H1 (cell line): ENCODE results near the gene CACNA1D. TPM values are rescaled to one million over a fixed set of nuclear protein-coding genes. Genes with fewer than 3 reads are reported as not detected.

Experiments
- CTCF ChIA-PET: fragments of 300-600 bp; sonication (Branson Sonifier 250); formaldehyde crosslinking; loops from one replicate; lab custom pipeline; 2021; ENCODE audit not compliant: partially characterized antibody; lab: Charles Lee
- POLR2A ChIA-PET: fragments of 300-600 bp; sonication (Branson Sonifier 250); formaldehyde crosslinking; loops from one replicate; lab custom pipeline; 2021; ENCODE audit warnings: inconsistent platforms; ENCODE audit not compliant: partially characterized antibody; lab: Charles Lee
- DNase-seq, 2 experiments: peaks; one replicate each; pipeline versions ENCODE4 v3.0.0 to v3.0.0-alpha.2; 2010 to 2022; ENCODE audit warnings: low spot score in 2 of 2, low read depth in 1 of 2, mixed read lengths in 1 of 2
- FAIRE-seq: peaks from 2 replicates; lab custom pipeline; 2011; peaks lifted over from hg19 to GRCh38; lab: Jason Lieb, UNC
- H2AFZ ChIP-seq: 2 replicates; pipeline ENCODE4 v1.8.1; 2012; ENCODE audit warnings: low read length, inconsistent platforms
- H2AK5ac ChIP-seq: 2 replicates; pipeline ENCODE4 v1.6.1; 2013; ENCODE audit warnings: low read depth, low read length
- H2BK120ac ChIP-seq: replicated peaks from 2 replicates; pipeline ENCODE3; 2013; ENCODE audit warnings: low read depth, low read length, inconsistent platforms
- H2BK12ac ChIP-seq: 2 replicates; pipeline ENCODE4 v1.6.1; 2013; ENCODE audit warnings: low read depth, low read length
- H2BK15ac ChIP-seq: 2 replicates; pipeline ENCODE4 v1.6.1; 2013; ENCODE audit warnings: low read length
- H2BK20ac ChIP-seq: 2 replicates; pipeline ENCODE4 v1.6.1; 2013; ENCODE audit warnings: low read length
- H2BK5ac ChIP-seq: 2 replicates; pipeline ENCODE4 v1.6.1; 2013; ENCODE audit warnings: low read depth, low read length
- H3K14ac ChIP-seq: 2 replicates; pipeline ENCODE4 v1.6.1; 2013; ENCODE audit warnings: inconsistent platforms; ENCODE audit not compliant: insufficient read length
- H3K18ac ChIP-seq: 2 replicates; pipeline ENCODE4 v1.6.1; 2013; ENCODE audit warnings: low read length; ENCODE audit errors: extremely low read depth
- H3K23ac ChIP-seq: 2 replicates; pipeline ENCODE4 v1.6.1; 2013; ENCODE audit warnings: inconsistent platforms; ENCODE audit not compliant: insufficient read length
- H3K23me2 ChIP-seq: 2 replicates; pipeline ENCODE4 v1.6.1; 2013; ENCODE audit warnings: low read depth, low read length
- H3K27ac ChIP-seq: 2 replicates; pipeline ENCODE4 v1.6.1; 2011; ENCODE audit warnings: low read depth, low read length, inconsistent platforms
- H3K27me3 ChIP-seq, 4 experiments: replicated peaks in 1 of 4; 1 replicate in 1 of 4; 2 replicates in 3 of 4; pipeline versions ENCODE4 v1.6.1 to v1.8.1; 2011 to 2013; ENCODE audit warnings: low read length in 3 of 4, mild to moderate bottlenecking in 3 of 4, inconsistent platforms in 2 of 4, mixed read lengths in 2 of 4, moderate library complexity in 1 of 4; ENCODE audit not compliant: control insufficient read depth in 3 of 4, insufficient read depth in 3 of 4; ENCODE audit errors: extremely low read depth in 1 of 4
- H3K36me3 ChIP-seq, 4 experiments: 2 replicates each; pipeline versions ENCODE4 v1.6.1 to v1.8.1; 2011 to 2013; ENCODE audit warnings: mild to moderate bottlenecking in 4 of 4, low read length in 3 of 4, moderate library complexity in 2 of 4, control low read depth in 1 of 4, inconsistent platforms in 1 of 4; ENCODE audit not compliant: insufficient read depth in 4 of 4, control insufficient read depth in 2 of 4
- H3K4ac ChIP-seq: replicated peaks from 2 replicates; pipeline ENCODE3; 2013; ENCODE audit warnings: low read length, low read depth, mixed read lengths, inconsistent platforms; ENCODE audit not compliant: insufficient read length
- H3K4me1 ChIP-seq, 4 experiments: replicated peaks in 1 of 4; 1 replicate in 1 of 4; 2 replicates in 3 of 4; pipeline versions ENCODE4 v1.6.1 to v1.8.1; 2011 to 2013; ENCODE audit warnings: low read length in 3 of 4, inconsistent platforms in 2 of 4, mixed read lengths in 1 of 4; ENCODE audit not compliant: insufficient read depth in 4 of 4, control insufficient read depth in 3 of 4
- H3K4me2 ChIP-seq, 2 experiments: 2 replicates each; pipeline versions ENCODE4 v1.6.1 to v1.8.1; 2011 to 2013; ENCODE audit warnings: low read depth in 2 of 2, low read length in 2 of 2, control low read depth in 1 of 2, inconsistent platforms in 1 of 2, mild to moderate bottlenecking in 1 of 2; ENCODE audit not compliant: insufficient read depth in 1 of 2
- H3K4me3 ChIP-seq, 4 experiments: fragments of 200-600, 300-600 bp in 1 of 4; sonication (generic), shearing (Covaris generic), sonication (Bioruptor Twin) in 1 of 4; 2 replicates each; pipeline versions ENCODE4 v1.5.1 to v1.8.1; 2011 to 2016; ENCODE audit warnings: low read length in 4 of 4, low read depth in 3 of 4, control low read depth in 2 of 4, inconsistent platforms in 2 of 4, mild to moderate bottlenecking in 2 of 4, mixed read lengths in 1 of 4, moderate library complexity in 1 of 4; ENCODE audit not compliant: insufficient read depth in 2 of 4; ENCODE audit errors: extremely low read depth in 1 of 4
- H3K56ac ChIP-seq: replicated peaks from 2 replicates; pipeline ENCODE3; 2013; ENCODE audit warnings: low read depth, mild to moderate bottlenecking, mixed read lengths, low read length, inconsistent platforms; ENCODE audit not compliant: insufficient read length
- H3K79me1 ChIP-seq: 2 replicates; pipeline ENCODE4 v1.6.1; 2013; ENCODE audit warnings: low read depth, low read length, control low read depth
- H3K79me2 ChIP-seq, 2 experiments: 2 replicates each; pipeline versions ENCODE4 v1.6.1 to v1.8.1; 2012 to 2013; ENCODE audit warnings: low read length in 2 of 2, mild to moderate bottlenecking in 2 of 2, inconsistent platforms in 1 of 2; ENCODE audit not compliant: insufficient read depth in 2 of 2, control insufficient read depth in 1 of 2
- H3K9ac ChIP-seq, 4 experiments: replicated peaks in 1 of 4; 1 replicate in 1 of 4; 2 replicates in 3 of 4; pipeline versions ENCODE4 v1.6.1 to v1.8.1; 2011 to 2013; ENCODE audit warnings: low read depth in 3 of 4, low read length in 3 of 4, control low read depth in 2 of 4, mild to moderate bottlenecking in 2 of 4, moderate library complexity in 2 of 4, inconsistent platforms in 1 of 4; ENCODE audit errors: extremely low read depth in 1 of 4
- H3K9me3 ChIP-seq, 2 experiments: 2 replicates each; pipeline versions ENCODE4 v1.6.1 to v1.8.1; 2012 to 2013; ENCODE audit warnings: mild to moderate bottlenecking in 2 of 2, moderate library complexity in 2 of 2, control low read depth in 1 of 2, inconsistent platforms in 1 of 2, low read depth in 1 of 2, low read length in 1 of 2, mixed read lengths in 1 of 2; ENCODE audit not compliant: insufficient read depth in 2 of 2
- H4K20me1 ChIP-seq, 2 experiments: replicated peaks in 1 of 2; 2 replicates each; pipeline versions ENCODE3 to v1.8.1; 2011 to 2013; ENCODE audit warnings: inconsistent platforms in 2 of 2, low read length in 2 of 2, mild to moderate bottlenecking in 1 of 2; ENCODE audit not compliant: insufficient read depth in 2 of 2, control insufficient read depth in 1 of 2
- H4K5ac ChIP-seq: 2 replicates; pipeline ENCODE4 v1.6.1; 2013; ENCODE audit warnings: low read length, low read depth, mixed read lengths, inconsistent platforms; ENCODE audit not compliant: insufficient read length
- H4K8ac ChIP-seq: 2 replicates; pipeline ENCODE4 v1.8.0; 2013; ENCODE audit warnings: mild to moderate bottlenecking, moderate library complexity, low read length, inconsistent platforms; ENCODE audit not compliant: insufficient read depth; ENCODE audit errors: extremely low read depth
- H4K91ac ChIP-seq: replicated peaks from 2 replicates; pipeline ENCODE3; 2013; ENCODE audit warnings: low read length, mixed read lengths, inconsistent platforms; ENCODE audit not compliant: insufficient read length
- ZNF274 ChIP-seq: IDR thresholded peaks from 2 replicates; pipeline ENCODE4 v1.7.0; 2012; ENCODE audit warnings: low read length, borderline replicate concordance; ENCODE audit errors: extremely low read depth
- WGBS, 2 experiments: shearing (Covaris generic) in 1 of 2; methylation state at CpG; one replicate each; pipeline versions ENCODE4 v1.1.6 to v1.1.7; 2013 to 2015; ENCODE audit warnings: low lambda C conversion rate in 2 of 2, mixed read lengths in 2 of 2, inconsistent platforms in 1 of 2, low coverage in 1 of 2, missing lambda C conversion rate in 1 of 2; ENCODE audit not compliant: insufficient replicate concordance in 2 of 2, insufficient coverage in 1 of 2, insufficient read length in 1 of 2; ENCODE audit errors: extremely low coverage in 1 of 2, missing lambda C conversion rate in 1 of 2; 5-methylcytosine and 5-hydroxymethylcytosine counted together
- polyA plus RNA-seq, 7 experiments: library from polyadenylated mRNA; depleted of rRNA in 3 of 7; stranded (reverse) in 5 of 7; unstranded in 2 of 7; fragments of >200 nt in 5 of 7; fragments of 200-250 nt in 2 of 7; gene quantifications; 1 replicate in 5 of 7; 2 replicates in 1 of 7; 4 replicates in 1 of 7; pipeline versions ENCODE4 v1.2.1 to v1.2.3, GENCODE V29; 2011 to 2013; ENCODE audit warnings: missing spikeins in 2 of 7, mixed read lengths in 2 of 7
- total RNA-seq: library from RNA; stranded (reverse); fragmentation: NEBNext Ultra II Directional; extraction: Animal tissue kit (Norgen Biotek cat#: 25700); gene quantifications from 2 replicates; pipeline ENCODE4 v1.2.1, GENCODE V29; 2021

CACNA1D gene
- total and polyA plus RNA-seq, 2 of the 8 experiments (the other 6 are each of a cell fraction or from before 2014, with no cell fraction given) = 2.0 to 2.9 TPM

DNA sequence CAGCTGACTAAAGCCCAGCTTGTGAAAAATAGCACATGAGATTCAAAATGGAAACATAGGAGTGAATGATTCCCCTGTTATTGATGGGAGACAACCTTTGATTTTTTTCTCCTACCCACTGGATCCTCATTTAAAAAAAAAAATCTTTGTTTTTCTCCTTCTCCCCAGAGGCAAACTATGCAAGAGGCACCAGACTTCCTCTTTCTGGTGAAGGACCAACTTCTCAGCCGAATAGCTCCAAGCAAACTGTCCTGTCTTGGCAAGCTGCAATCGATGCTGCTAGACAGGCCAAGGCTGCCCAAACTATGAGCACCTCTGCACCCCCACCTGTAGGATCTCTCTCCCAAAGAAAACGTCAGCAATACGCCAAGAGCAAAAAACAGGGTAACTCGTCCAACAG, 2.6 kb downstream of the CACNA1D start:
- no peak for TF ChIP-seq ZNF274
- Histone ChIP-seq H3K23ac (no peak overlapping the region), H2BK5ac (no peak overlapping the region), H2AK5ac (no peak overlapping the region), H3K4ac (no peak overlapping the region), H3K36me3 (no peaks in the 10 kb centered on the region), H3K27me3 (peaks cover 13 to 46% (median 38%) of the 10 kb centered on the region in 4 experiments), H4K8ac (no peak overlapping the region), H4K91ac (no peak overlapping the region), H2BK12ac (no peak overlapping the region), H3K79me1 (no peaks in the 10 kb centered on the region), H3K23me2 (peaks cover 16% of the 10 kb centered on the region; the same call in 1 of the 2 replicates), H3K14ac (no peak overlapping the region), H3K4me2 (no peak overlapping the region; a peak in 1 of 4 replicates), H3K4me3 (no peak overlapping the region), H4K20me1 (peaks cover 0 to 2% of the 10 kb centered on the region in 2 experiments), H3K79me2 (no peaks in the 10 kb centered on the region), H3K27ac (no peak overlapping the region), H2BK20ac (no peak overlapping the region), H2BK120ac (no peak overlapping the region), H3K9me3 (no peaks in the 10 kb centered on the region), H2BK15ac (no peak overlapping the region), H2AFZ (no peak overlapping the region), H3K56ac (no peak overlapping the region), H3K4me1 (peaks cover 0 to 14% (median 9%) of the 10 kb centered on the region in 4 experiments; a peak in 5 of 7 replicates), H4K5ac (no peak overlapping the region), H3K18ac (no peak overlapping the region), H3K9ac (no peak overlapping the region)
- 87% methylated on average over 5 of the region's 5 CpGs; no CpG with 5 or more reads in 1 of the 2 experiments for WGBS, 2 experiments
- DNase-seq (no peak), FAIRE-seq (no peak)
- CTCF ChIA-PET = interaction anchor here (0.6 to 1.6 kb wide), 6 partner anchors 16 to 362 kb away, joined by 3 to 4 read pairs (median 3); no protein-coding TSS in a partner anchor
- POLR2A ChIA-PET = no interaction called here
